ENCODE data around the gene MUC13. TPM values are rescaled to one million over a fixed set of nuclear protein-coding genes. Genes with fewer than 3 reads are reported as not detected.

MUC13 gene
- total and polyA plus RNA-seq, 7 experiments from 2014 or later: not detected

DNA sequence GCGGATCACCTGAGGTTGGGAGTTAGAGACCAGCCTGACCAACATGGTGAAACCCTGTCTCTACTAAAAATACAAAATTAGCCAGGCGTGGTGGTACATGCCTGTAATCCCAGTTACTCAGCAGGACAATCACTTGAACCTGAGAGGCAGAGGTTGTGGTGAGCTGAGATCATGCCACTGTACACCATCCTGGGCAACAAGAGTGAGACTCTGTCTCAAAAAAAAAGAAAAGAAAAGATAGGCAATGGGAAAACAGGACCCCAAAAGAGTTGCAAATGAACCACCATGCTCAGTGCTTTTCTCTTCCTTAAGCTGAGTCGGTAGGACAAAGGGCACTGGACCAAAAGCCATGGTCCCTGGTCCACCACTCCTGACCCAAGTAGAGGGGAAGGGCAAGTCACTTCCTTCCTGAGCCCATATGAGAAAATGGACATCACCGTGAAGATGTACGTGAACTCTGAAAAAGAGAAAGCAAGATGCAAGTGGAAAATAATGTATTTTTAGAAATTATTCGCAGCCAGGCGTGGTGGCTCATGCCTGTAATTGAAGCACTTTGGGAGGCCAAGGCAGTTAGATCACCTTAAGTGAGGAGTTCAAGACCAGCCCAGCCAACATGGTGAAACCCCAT is 50.0 kb downstream of the MUC13 start:
- peaks cover 50 to 66% (median 53%) of the 10 kb centered on the region in 5 donors for H3K27me3 Mint-ChIP-seq
- Histone ChIP-seq H3K4me3 (ENCODE audit: low read length) (no peak overlapping the region), H3K27ac (ENCODE audit: low read depth, low read length) (no peak overlapping the region), H3K27me3 (ENCODE audit: control insufficient read depth in 2 of 2, insufficient read depth in 2 of 2, low read length in 2 of 2) (peaks cover 0 to 5% of the 10 kb centered on the region in 2 donors), H3K4me1 (ENCODE audit: control insufficient read depth in 2 of 2, insufficient read depth in 2 of 2, low read length in 2 of 2) (no peaks in the 10 kb centered on the region), H3K9me3 (ENCODE audit: control insufficient read depth in 2 of 3, low read length in 3 of 3) (no peaks in the 10 kb centered on the region), H3K36me3 (ENCODE audit: control insufficient read depth in 2 of 3, insufficient read depth in 3 of 3, low read length in 3 of 3) (no peaks in the 10 kb centered on the region)
- H3K27ac Mint-ChIP-seq: no peak overlapping the region
- peak overlapping the region in 4 of 10 donors; percentile 1 to 42 (median 30) for H3K4me3 Mint-ChIP-seq
- peaks cover 0 to 5% (median 0%) of the 10 kb centered on the region in 5 donors for H3K36me3 Mint-ChIP-seq
- CTCF ChIA-PET: no interaction called here
- DNase-seq: no peak
- intact Hi-C loops (cut with micrococcal nuclease): loop anchor here in 1 of 2 donors (5.0 kb wide), 1 partner anchor 47 kb away; no protein-coding TSS in a partner anchor
- ATAC-seq: no peak
- peaks cover 0 to 11% (median 7%) of the 10 kb centered on the region in 7 donors for H3K4me1 Mint-ChIP-seq
- H3K9me3 Mint-ChIP-seq: peaks cover 0 to 2% (median 0%) of the 10 kb centered on the region in 11 donors
- POLR2A ChIA-PET: no interaction called here

DNA sequence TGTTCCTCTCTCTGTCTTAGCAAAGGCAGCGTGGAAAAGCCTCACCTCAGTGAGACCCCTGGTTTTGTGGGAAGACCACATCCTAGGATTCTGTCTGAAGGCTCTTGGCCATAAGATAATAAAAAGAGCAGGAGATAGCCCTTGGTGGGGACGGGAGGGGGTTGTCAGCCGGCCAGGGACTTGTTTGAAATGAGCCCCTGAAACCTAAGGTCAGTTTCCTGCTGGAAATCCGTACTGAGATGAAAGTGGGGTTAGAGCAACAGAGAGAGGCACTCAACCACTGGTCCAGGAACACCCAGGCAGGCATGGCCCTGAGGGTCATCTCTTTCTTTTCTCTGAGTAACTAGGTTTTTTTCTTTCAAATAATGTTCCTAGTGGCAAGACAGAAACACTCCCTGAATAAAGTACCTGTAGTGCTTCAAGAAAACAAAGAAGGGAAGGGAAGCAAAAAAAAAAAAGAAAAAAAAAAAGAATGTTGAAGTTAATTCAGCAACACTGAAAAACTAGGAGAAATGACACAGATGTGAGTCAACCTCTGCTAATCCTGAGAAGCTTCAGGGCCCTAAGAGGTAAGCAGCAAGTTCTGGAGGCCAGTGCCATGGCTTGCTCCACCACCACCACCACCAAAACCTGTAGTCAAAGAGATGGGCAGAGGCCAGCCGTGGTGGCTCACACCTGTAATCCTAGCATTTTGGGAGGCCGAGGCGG is 50.6 kb downstream of the MUC13 start:
- DNase-seq (no peak), ATAC-seq (no peak)
- intact Hi-C loops (cut with micrococcal nuclease): no loop called here
- Histone ChIP-seq H3K36me3 (ENCODE audit: control insufficient read depth in 2 of 3, insufficient read depth in 3 of 3, low read length in 3 of 3) (no peaks in the 10 kb centered on the region), H3K4me1 (ENCODE audit: control insufficient read depth in 2 of 2, insufficient read depth in 2 of 2, low read length in 2 of 2) (no peaks in the 10 kb centered on the region), H3K27ac (ENCODE audit: low read depth, low read length) (no peak overlapping the region), H3K9me3 (ENCODE audit: control insufficient read depth in 2 of 3, low read length in 3 of 3) (no peaks in the 10 kb centered on the region), H3K27me3 (ENCODE audit: control insufficient read depth in 2 of 2, insufficient read depth in 2 of 2, low read length in 2 of 2) (peaks cover 0 to 5% of the 10 kb centered on the region in 2 donors), H3K4me3 (ENCODE audit: low read length) (no peak overlapping the region)
- ChIA-PET CTCF (no interaction called here), POLR2A (no interaction called here)
- H3K27me3 Mint-ChIP-seq: peaks cover 44 to 61% (median 50%) of the 10 kb centered on the region in 5 donors
- peaks cover 0 to 5% (median 0%) of the 10 kb centered on the region in 5 donors for H3K36me3 Mint-ChIP-seq
- H3K4me1 Mint-ChIP-seq: peaks cover 5 to 17% (median 12%) of the 10 kb centered on the region in 7 donors
- H3K9me3 Mint-ChIP-seq: peaks cover 0 to 2% (median 0%) of the 10 kb centered on the region in 11 donors
- peak overlapping the region in 1 of 10 donors; percentile 1 for H3K4me3 Mint-ChIP-seq
- no peak overlapping the region for H3K27ac Mint-ChIP-seq

DNA sequence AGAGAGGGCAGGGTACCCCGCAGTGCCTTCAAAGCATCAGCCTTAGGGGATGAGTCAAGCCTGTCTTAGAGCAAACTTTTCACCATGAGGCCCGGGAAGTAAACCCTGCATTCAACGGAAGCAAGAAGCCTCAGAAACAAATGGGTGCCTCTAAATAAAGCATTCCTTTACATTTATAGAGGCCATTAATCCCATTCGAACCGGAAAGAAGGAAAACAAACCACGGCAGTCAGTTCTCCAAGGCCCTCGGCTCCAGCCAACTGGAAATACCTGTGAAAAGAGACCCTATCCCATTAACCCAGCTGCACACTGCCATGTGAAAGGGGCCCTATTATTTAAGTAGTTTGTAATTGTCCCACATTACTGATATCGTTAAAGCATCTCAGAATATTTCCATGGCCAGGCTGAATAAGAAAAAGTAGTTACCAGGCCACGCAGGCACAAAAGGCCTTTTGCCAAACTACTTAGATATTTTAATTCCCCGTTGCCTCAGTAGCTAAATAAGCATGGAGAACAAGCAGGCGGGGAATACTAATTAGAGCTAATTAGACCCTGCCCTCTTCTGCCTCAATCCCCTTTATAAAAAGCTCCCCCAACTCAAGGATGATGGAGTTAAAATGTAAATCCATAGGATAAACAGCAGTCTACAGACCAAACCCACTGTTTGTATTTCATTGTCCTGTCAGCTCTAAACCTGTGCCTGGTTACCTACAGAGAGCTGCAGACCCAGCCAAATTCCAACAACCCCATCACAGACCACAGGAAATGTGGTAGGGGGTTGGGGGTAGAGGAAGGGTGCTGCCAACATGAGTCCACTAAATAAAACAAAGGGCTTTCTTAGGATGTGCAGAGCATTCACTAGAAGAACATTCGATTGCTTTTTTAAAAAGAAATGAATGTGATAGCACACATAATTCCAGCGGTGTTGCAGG is 51.5 kb downstream of the MUC13 start:
- POLR2A ChIA-PET: no interaction called here
- ATAC-seq: no peak
- H3K9me3 ChIP-seq (ENCODE audit: control insufficient read depth in 2 of 3, low read length in 3 of 3): no peaks in the 10 kb centered on the region
- CTCF ChIA-PET: interaction anchor here (1.0 kb wide), 1 partner anchor 102 kb away, joined by 3 read pairs; no protein-coding TSS in a partner anchor
- no peak overlapping the region for H3K4me3 ChIP-seq (ENCODE audit: low read length)
- H3K27ac ChIP-seq (ENCODE audit: low read depth, low read length): no peak overlapping the region
- H3K4me1 ChIP-seq (ENCODE audit: control insufficient read depth in 2 of 2, insufficient read depth in 2 of 2, low read length in 2 of 2): peaks cover 0 to 4% of the 10 kb centered on the region in 2 donors
- Mint-ChIP-seq H3K36me3 (peaks cover 0 to 5% (median 0%) of the 10 kb centered on the region in 5 donors), H3K27ac (no peak overlapping the region), H3K4me3 (no peak overlapping the region), H3K27me3 (peaks cover 36 to 54% (median 44%) of the 10 kb centered on the region in 5 donors), H3K9me3 (peaks cover 0 to 2% (median 0%) of the 10 kb centered on the region in 11 donors), H3K4me1 (peaks cover 11 to 18% (median 17%) of the 10 kb centered on the region in 7 donors)
- no peak for DNase-seq
- no peaks in the 10 kb centered on the region for H3K36me3 ChIP-seq (ENCODE audit: control insufficient read depth in 2 of 3, insufficient read depth in 3 of 3, low read length in 3 of 3)
- peaks cover 0 to 2% of the 10 kb centered on the region in 2 donors for H3K27me3 ChIP-seq (ENCODE audit: control insufficient read depth in 2 of 2, insufficient read depth in 2 of 2, low read length in 2 of 2)
- intact Hi-C loops (cut with micrococcal nuclease): no loop called here

DNA sequence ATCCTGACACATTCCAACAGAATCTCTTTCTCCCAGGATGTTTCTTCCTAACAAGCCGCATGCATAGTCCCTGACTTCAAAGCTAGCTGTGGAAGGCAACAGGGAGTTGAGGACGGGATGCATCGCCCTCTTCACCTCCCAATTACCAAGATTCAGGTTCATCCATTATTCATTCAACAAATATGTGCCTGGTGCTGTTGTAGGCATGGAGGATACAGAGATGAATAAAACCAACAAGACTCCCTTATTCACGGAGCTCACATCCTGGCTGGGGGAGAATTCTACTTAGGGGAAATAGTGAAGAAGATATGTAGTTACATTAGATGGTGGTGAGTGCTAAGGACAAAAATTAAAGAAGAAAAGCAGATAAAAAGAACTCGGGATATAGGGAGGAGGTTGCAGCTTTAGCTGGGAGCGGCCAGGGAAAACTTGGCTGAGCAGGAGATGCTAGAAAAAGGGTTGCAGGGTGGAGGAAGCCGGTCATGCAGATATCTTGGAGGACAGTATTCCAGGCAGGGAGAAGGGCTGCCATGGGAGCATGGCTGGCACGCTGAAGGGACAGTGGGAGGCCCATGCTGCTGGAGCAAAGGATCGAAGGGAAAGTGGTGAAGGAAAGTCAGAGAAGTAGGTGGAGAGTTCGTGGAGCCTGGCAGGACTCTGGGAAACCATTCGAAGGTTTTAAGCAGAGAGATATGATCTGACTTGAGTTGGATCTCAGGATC is 52.4 kb downstream of the MUC13 start:
- H3K27ac ChIP-seq (ENCODE audit: low read depth, low read length): no peak overlapping the region
- POLR2A ChIA-PET: no interaction called here
- peaks cover 11 to 17% (median 14%) of the 10 kb centered on the region in 7 donors for H3K4me1 Mint-ChIP-seq
- H3K36me3 ChIP-seq (ENCODE audit: control insufficient read depth in 2 of 3, insufficient read depth in 3 of 3, low read length in 3 of 3): no peaks in the 10 kb centered on the region
- H3K27me3 ChIP-seq (ENCODE audit: control insufficient read depth in 2 of 2, insufficient read depth in 2 of 2, low read length in 2 of 2): no peaks in the 10 kb centered on the region
- H3K4me3 ChIP-seq (ENCODE audit: low read length): no peak overlapping the region
- CTCF ChIA-PET: interaction anchor here (1.0 kb wide), 1 partner anchor 101 kb away, joined by 3 read pairs; no protein-coding TSS in a partner anchor
- H3K4me3 Mint-ChIP-seq: no peak overlapping the region
- H3K27ac Mint-ChIP-seq: no peak overlapping the region
- H3K36me3 Mint-ChIP-seq: peaks cover 0 to 5% (median 0%) of the 10 kb centered on the region in 5 donors
- peaks cover 32 to 47% (median 40%) of the 10 kb centered on the region in 5 donors for H3K27me3 Mint-ChIP-seq
- H3K9me3 Mint-ChIP-seq: peaks cover 0 to 2% (median 0%) of the 10 kb centered on the region in 11 donors
- DNase-seq (no peak), ATAC-seq (no peak)
- no peaks in the 10 kb centered on the region for H3K9me3 ChIP-seq (ENCODE audit: control insufficient read depth in 2 of 3, low read length in 3 of 3)
- peaks cover 0 to 4% of the 10 kb centered on the region in 2 donors for H3K4me1 ChIP-seq (ENCODE audit: control insufficient read depth in 2 of 2, insufficient read depth in 2 of 2, low read length in 2 of 2)
- intact Hi-C loops (cut with micrococcal nuclease): no loop called here

DNA sequence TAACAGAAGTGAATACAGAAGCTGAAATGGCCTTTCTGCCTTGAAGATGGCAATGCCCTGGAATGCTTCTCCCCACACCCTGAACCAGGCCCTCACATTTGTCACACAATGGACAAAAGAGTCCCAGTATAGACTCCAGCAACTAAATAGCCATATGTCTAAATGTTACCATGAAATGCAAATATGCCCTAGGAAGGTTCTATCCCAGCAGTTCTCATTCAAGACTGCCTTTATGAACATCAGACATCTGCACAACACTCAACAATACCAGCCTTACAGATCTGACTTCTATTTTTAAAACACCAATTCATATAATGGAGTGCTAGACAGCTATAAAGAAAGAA is 55.2 kb downstream of the MUC13 start:
- peaks cover 0 to 5% (median 0%) of the 10 kb centered on the region in 5 donors for H3K36me3 Mint-ChIP-seq
- no peak overlapping the region for H3K27ac Mint-ChIP-seq
- H3K27me3 Mint-ChIP-seq: peaks cover 14 to 47% (median 23%) of the 10 kb centered on the region in 5 donors
- peak overlapping the region in 1 of 10 donors; percentile 22 for H3K4me3 Mint-ChIP-seq
- POLR2A ChIA-PET: no interaction called here
- DNase-seq (no peak), ATAC-seq (no peak)
- Histone ChIP-seq H3K27me3 (ENCODE audit: control insufficient read depth in 2 of 2, insufficient read depth in 2 of 2, low read length in 2 of 2) (no peaks in the 10 kb centered on the region), H3K4me3 (ENCODE audit: low read length) (no peak overlapping the region), H3K9me3 (ENCODE audit: control insufficient read depth in 2 of 3, low read length in 3 of 3) (no peaks in the 10 kb centered on the region), H3K27ac (ENCODE audit: low read depth, low read length) (no peak overlapping the region), H3K36me3 (ENCODE audit: control insufficient read depth in 2 of 3, insufficient read depth in 3 of 3, low read length in 3 of 3) (no peaks in the 10 kb centered on the region), H3K4me1 (ENCODE audit: control insufficient read depth in 2 of 2, insufficient read depth in 2 of 2, low read length in 2 of 2) (peaks cover 0 to 4% of the 10 kb centered on the region in 2 donors)
- CTCF ChIA-PET: no interaction called here
- intact Hi-C loops (cut with micrococcal nuclease): no loop called here
- peaks cover 10 to 12% (median 11%) of the 10 kb centered on the region in 7 donors for H3K4me1 Mint-ChIP-seq
- H3K9me3 Mint-ChIP-seq: no peaks in the 10 kb centered on the region
